Upper lobe of right lung (tissue), 1 donor: ENCODE measurements around the gene LLGL2. TPM values are rescaled to one million over a fixed set of nuclear protein-coding genes. Genes with fewer than 3 reads are reported as not detected.
"Not testable (repeated sequence)": the region's sequence is repeated elsewhere in the genome, so short reads cannot be mapped to it uniquely, and the experiment has no call there.

Experiments used
- ATAC-seq: fragments of 200-7000 bp; cut with Tn5 transposase; one replicate; pipeline ENCODE4 v1.9.1; 2020; ENCODE audit warnings: mild to moderate bottlenecking, moderate library complexity
- DNase-seq: peaks from one replicate; pipeline ENCODE4 v3.0.0-alpha.2; 2020
- H3K27ac ChIP-seq: fragments of 200-600 bp; one replicate; pipeline ENCODE4 v1.8.0; 2022
- H3K27me3 ChIP-seq: fragments of 200-600 bp; one replicate; pipeline ENCODE4 v1.8.0; 2022; ENCODE audit warnings: mild to moderate bottlenecking
- H3K36me3 ChIP-seq: fragments of 200-600 bp; one replicate; pipeline ENCODE4 v1.8.0; 2022
- H3K4me1 ChIP-seq: fragments of 200-600 bp; one replicate; pipeline ENCODE4 v1.8.0; 2022
- H3K4me3 ChIP-seq: fragments of 200-600 bp; one replicate; pipeline ENCODE4 v1.8.0; 2022; ENCODE audit warnings: mild to moderate bottlenecking
- H3K9me3 ChIP-seq: fragments of 200-600 bp; one replicate; pipeline ENCODE4 v1.8.0; 2022
- intact Hi-C: fragments of 100-400 bp; cut with DNase I; formaldehyde crosslinking; loops from one replicate; pipeline ENCODE4 v1.11.0; 2022
- total RNA-seq: library from RNA; stranded (reverse); fragmentation: NEBNext Ultra II Directional; extraction: Animal tissue kit (Norgen Biotek cat#: 25700); gene quantifications from one replicate; pipeline ENCODE4 v1.2.1, GENCODE V29; 2021
- TF ChIP-seq, protein P1 (sequence below): fragments of 200-600 bp; IDR thresholded peaks from one replicate; pipeline ENCODE4 v1.8.0; 2022; ENCODE audit warnings: antibody characterized with exemption
- donor health status: DM: no; HTN: yes; CAD: no; lungs with severe emphysema.

LLGL2 gene
- total RNA-seq, 1 donor from 2014 or later, result 133 TPM

DNA sequence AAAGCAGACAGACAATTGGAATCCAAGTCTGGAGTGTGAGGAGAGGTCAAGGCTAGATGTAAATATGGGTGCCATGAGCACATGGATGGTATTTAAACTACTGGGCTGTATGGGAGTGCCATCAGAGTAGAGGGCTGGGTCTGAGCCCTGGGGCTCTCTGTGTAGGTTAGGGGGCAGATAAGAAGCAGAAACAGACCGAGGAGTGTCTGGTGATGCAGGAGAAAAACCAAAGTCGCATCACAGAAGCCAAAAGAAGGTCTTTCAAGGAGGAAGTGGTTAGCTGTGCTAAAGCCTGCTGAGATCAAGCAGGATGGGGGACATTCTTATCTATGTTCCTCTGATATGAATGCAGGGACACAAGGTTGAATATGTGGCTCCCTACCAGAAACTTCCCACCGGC, 7.3 kb upstream of the LLGL2 start:
- no peak for DNase-seq
- H3K4me1 ChIP-seq, result peaks cover 17% of the 10 kb centered on the region
- H3K27me3 ChIP-seq, result no peaks in the 10 kb centered on the region
- H3K4me3 ChIP-seq, result peak overlapping the region; percentile 2
- no peaks in the 10 kb centered on the region for H3K9me3 ChIP-seq
- H3K27ac ChIP-seq, result peak overlapping the region; percentile 8
- TF ChIP-seq, protein P1, sequence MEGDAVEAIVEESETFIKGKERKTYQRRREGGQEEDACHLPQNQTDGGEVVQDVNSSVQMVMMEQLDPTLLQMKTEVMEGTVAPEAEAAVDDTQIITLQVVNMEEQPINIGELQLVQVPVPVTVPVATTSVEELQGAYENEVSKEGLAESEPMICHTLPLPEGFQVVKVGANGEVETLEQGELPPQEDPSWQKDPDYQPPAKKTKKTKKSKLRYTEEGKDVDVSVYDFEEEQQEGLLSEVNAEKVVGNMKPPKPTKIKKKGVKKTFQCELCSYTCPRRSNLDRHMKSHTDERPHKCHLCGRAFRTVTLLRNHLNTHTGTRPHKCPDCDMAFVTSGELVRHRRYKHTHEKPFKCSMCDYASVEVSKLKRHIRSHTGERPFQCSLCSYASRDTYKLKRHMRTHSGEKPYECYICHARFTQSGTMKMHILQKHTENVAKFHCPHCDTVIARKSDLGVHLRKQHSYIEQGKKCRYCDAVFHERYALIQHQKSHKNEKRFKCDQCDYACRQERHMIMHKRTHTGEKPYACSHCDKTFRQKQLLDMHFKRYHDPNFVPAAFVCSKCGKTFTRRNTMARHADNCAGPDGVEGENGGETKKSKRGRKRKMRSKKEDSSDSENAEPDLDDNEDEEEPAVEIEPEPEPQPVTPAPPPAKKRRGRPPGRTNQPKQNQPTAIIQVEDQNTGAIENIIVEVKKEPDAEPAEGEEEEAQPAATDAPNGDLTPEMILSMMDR, result no peak
- peaks cover 17% of the 10 kb centered on the region for H3K36me3 ChIP-seq
- ATAC-seq, result no peak
- intact Hi-C loops, result loop anchor here (10.0 kb wide), 1 partner anchor 93 kb away; no protein-coding TSS in a partner anchor

DNA sequence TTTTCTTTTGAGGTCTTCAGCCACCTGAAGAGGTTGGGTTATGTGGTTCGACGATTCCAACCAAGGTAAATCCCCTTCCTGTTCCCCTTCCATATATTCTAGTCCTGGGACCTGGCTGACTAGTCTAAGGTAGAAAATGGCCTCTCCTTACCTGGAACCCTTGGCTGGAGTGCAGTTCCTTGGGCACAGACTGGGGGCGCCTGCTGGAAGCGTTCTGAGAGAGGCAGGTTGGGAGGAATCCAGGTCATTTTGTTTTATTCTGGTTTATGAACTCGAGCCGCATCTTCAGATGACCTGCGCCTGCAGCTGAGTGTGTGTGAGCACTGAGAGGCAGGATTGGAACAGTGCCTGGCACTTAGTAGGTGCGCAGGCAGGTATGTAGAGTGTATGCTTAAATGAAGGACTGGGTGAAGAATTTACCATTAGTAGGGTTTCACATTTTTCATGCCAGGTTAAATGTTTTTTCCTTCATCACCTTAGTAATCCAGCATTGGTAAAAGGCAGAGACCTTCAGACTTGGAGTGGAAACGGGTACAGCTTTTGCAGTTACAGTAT, 6.4 kb upstream of the LLGL2 start:
- Histone ChIP-seq H3K27me3 (no peaks in the 10 kb centered on the region), H3K36me3 (peaks cover 17% of the 10 kb centered on the region), H3K27ac (no peak overlapping the region), H3K9me3 (no peaks in the 10 kb centered on the region), H3K4me3 (no peak overlapping the region), H3K4me1 (peaks cover 13% of the 10 kb centered on the region)
- DNase-seq (no peak), ATAC-seq (no peak)
- TF ChIP-seq, protein P1, result no peak
- intact Hi-C loops, result loop anchor here (10.0 kb wide), 1 partner anchor 94 kb away; no protein-coding TSS in a partner anchor

DNA sequence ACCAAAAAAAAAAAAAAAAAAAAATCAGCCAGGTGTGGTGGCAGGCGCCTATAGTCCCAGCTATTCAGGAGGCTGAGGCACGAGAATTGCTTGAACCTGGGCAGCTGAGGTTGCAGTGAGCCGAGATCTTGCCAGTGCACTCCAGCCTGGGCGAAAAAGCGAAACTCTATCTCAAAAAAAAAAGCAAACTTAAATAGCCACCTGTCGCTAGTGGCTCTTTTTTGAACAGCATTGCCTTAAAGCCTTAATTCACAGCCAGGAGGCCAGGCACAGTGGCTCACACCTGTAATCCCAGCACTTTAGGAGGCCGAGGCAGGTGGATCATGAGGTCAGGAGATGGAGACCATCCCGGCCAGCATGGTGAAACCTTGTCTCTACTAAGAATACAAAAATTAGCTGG, 5.1 kb upstream of the LLGL2 start:
- not testable (repeated sequence) for H3K4me1 ChIP-seq, H3K27ac ChIP-seq, ATAC-seq, H3K27me3 ChIP-seq, H3K9me3 ChIP-seq, H3K4me3 ChIP-seq, DNase-seq
- H3K36me3 ChIP-seq, result peaks cover 17% of the 10 kb centered on the region
- intact Hi-C loops, result loop anchor here (10.0 kb wide), 1 partner anchor 64 kb away; the partner anchor contains the start of gene MYO15B

DNA sequence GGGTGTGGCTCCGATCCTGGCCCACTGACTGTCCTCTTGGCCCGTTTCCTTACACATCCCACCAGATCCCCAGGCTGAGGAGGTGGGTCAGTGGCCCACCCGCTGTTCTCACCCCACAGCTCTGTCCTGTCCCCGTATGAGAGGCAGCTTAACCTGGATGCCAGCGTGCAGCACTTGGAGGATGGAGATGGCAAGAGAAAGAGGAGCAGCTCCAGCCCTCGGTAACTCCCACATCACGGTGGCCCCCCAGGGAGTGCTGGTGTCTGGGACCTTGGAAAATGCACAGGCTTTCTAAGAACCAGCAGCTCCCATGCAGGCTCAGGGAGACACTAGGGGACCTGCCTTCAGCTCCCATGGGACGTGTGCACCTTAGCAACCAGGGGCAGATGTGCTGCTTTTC, 4.2 kb upstream of the LLGL2 start:
- DNase-seq, result peak; percentile 57
- Histone ChIP-seq H3K4me3 (no peak overlapping the region), H3K27me3 (no peaks in the 10 kb centered on the region), H3K36me3 (peaks cover 17% of the 10 kb centered on the region), H3K9me3 (no peaks in the 10 kb centered on the region), H3K27ac (no peak overlapping the region), H3K4me1 (peaks cover 12% of the 10 kb centered on the region)
- ATAC-seq, result no peak
- intact Hi-C loops, result loop anchor here (10.0 kb wide), 1 partner anchor 64 kb away; the partner anchor contains the start of gene MYO15B
- TF ChIP-seq, protein P1, result no peak

DNA sequence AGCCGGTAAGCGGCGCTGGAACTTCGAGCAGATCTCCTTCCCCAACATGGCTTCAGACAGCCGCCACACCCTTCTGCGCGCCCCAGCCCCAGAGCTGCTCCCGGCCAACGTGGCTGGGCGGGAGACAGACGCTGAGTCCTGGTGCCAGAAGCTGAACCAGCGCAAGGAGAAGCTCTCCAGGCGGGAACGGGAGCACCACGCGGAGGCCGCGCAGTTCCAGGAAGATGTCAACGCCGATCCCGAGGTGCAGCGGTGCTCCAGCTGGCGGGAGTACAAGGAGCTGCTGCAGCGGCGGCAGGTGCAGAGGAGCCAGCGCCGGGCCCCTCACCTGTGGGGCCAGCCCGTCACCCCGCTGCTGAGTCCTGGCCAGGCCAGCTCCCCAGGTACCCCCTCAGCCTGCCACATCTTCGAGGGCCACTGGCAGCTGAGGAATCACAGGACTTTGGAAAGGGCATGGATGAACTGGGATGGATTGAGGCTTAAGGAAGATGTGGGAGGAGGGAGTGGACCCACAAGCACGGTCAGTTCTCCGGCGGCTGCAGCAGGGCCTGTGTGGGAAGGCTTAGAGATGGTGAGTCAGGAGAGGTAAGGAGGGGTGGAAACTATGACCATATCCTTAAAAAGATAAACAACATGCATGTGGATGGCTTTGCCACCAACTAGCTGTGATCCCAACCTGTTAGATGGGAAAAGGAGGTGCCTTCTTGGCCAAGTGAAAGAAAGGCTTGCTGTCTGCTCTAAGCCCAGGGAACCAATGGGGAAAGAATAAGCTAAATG, 3.4 kb upstream of the LLGL2 start:
- DNase-seq (peak; percentile 61), ATAC-seq (no peak)
- H3K27me3 ChIP-seq, result no peaks in the 10 kb centered on the region
- no peaks in the 10 kb centered on the region for H3K9me3 ChIP-seq
- no peak overlapping the region for H3K4me3 ChIP-seq
- TF ChIP-seq, protein P1, result no peak
- H3K27ac ChIP-seq, result no peak overlapping the region
- H3K4me1 ChIP-seq, result peaks cover 17% of the 10 kb centered on the region
- H3K36me3 ChIP-seq, result peaks cover 17% of the 10 kb centered on the region
- intact Hi-C loops, result loop anchor here (10.0 kb wide), 1 partner anchor 63 kb away; the partner anchor contains the start of gene MYO15B

DNA sequence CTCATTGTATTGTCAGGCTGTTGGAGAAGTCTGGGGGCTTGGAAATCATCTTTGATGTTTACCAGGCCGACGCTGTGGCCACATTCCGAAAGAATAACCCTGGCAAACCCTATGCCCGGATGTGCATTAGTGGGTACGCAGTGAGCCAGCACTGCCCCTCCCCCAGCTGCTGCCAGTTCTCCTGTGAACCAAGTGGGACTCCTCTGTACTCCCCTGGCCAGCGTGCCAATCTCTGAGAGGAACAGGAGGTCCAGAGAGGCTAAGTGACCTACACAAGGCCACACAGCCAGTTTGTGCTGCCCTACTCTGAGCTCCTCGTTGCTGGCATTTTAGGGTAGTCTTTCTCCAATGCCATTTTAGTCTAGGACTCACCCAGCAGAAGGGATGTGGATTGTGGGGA, 1.9 kb upstream of the LLGL2 start:
- Histone ChIP-seq H3K4me1 (peaks cover 14% of the 10 kb centered on the region), H3K27me3 (no peaks in the 10 kb centered on the region), H3K27ac (no peak overlapping the region), H3K9me3 (no peaks in the 10 kb centered on the region), H3K36me3 (peaks cover 17% of the 10 kb centered on the region), H3K4me3 (no peak overlapping the region)
- TF ChIP-seq, protein P1, result no peak
- intact Hi-C loops, result loop anchor here (10.0 kb wide), 1 partner anchor 61 kb away; the partner anchor contains the start of gene MYO15B
- ATAC-seq (no peak), DNase-seq (peak; percentile 58)
